Stimulated activated memory B cell treated with anti-CD40 and anti-IgM and Interleukin-4, amounts not matched to agents 10 μg/mL and 1 μg/mL and 100 μg/mL, for 72 hours (primary cell): ENCODE measurements around the gene LCN1.

Experiments
- ATAC-seq: fragments of 150-1000 bp; cut with Tn5 transposase; 2 replicates; pipeline ENCODE4 v1.10.0; 2021
- H3K27ac Mint-ChIP-seq: one replicate; pipeline ENCODE4 v1.8.0; 2022; ENCODE audit warnings: mild to moderate bottlenecking, mixed read lengths
- H3K27me3 Mint-ChIP-seq: one replicate; pipeline ENCODE4 v1.8.0; 2022; ENCODE audit warnings: mixed read lengths
- H3K36me3 Mint-ChIP-seq: one replicate; pipeline ENCODE4 v1.8.0; 2022; ENCODE audit warnings: mixed read lengths
- H3K4me1 Mint-ChIP-seq: one replicate; pipeline ENCODE4 v1.8.0; 2022; ENCODE audit warnings: mixed read lengths
- H3K4me3 Mint-ChIP-seq: one replicate; pipeline ENCODE4 v1.8.0; 2022; ENCODE audit warnings: mild to moderate bottlenecking, moderate library complexity, mixed read lengths
- H3K9me3 Mint-ChIP-seq: one replicate; pipeline ENCODE4 v1.8.0; 2022; ENCODE audit warnings: mixed read lengths

Gene LCN1

GRCh38 chr9:135499326-135500070, 21.7 kb upstream of the LCN1 start:
- Mint-ChIP-seq H3K27ac (peak overlapping the region; percentile 90), H3K4me1 (peaks cover 28% of the 10 kb centered on the region), H3K27me3 (peaks cover 14% of the 10 kb centered on the region), H3K36me3 (peaks cover 29% of the 10 kb centered on the region), H3K4me3 (peak overlapping the region; percentile 96), H3K9me3 (no peaks in the 10 kb centered on the region)
- ATAC-seq = peak; percentile 78

GRCh38 chr9:135500071-135500524, 21.1 kb upstream of the LCN1 start:
- Mint-ChIP-seq H3K27me3 (peaks cover 14% of the 10 kb centered on the region), H3K9me3 (no peaks in the 10 kb centered on the region), H3K4me3 (peak overlapping the region; percentile 96), H3K27ac (peak overlapping the region; percentile 90), H3K4me1 (peaks cover 34% of the 10 kb centered on the region), H3K36me3 (peaks cover 35% of the 10 kb centered on the region)
- ATAC-seq = peak; percentile 14

- peak within 1 kb of the TSS; percentile 90 for H3K27ac Mint-ChIP-seq
- H3K4me1 Mint-ChIP-seq = peaks cover 37% of the 10 kb centered on the region
- peaks cover 14% of the 10 kb centered on the region for H3K27me3 Mint-ChIP-seq
- H3K9me3 Mint-ChIP-seq = no peaks in the 10 kb centered on the region
- peak within 1 kb of the TSS; percentile 96 for H3K4me3 Mint-ChIP-seq
- H3K36me3 Mint-ChIP-seq = peaks cover 39% of the 10 kb centered on the region
- peak; percentile 94 for ATAC-seq
These were observed 20.5 kb upstream of the LCN1 start, which contains the start of gene MRPS2 for GRCh38 chr9:135500525-135501260. Gene MRPS2 (plus strand): TSS chr9:135500682. CDS start chr9:135500711, 29 bp downstream.

GRCh38 chr9:135501261-135502167, 19.7 kb upstream of the LCN1 start:
- Mint-ChIP-seq H3K4me3 (peak overlapping the region; percentile 96), H3K27me3 (peaks cover 14% of the 10 kb centered on the region), H3K27ac (peak overlapping the region; percentile 90), H3K9me3 (no peaks in the 10 kb centered on the region), H3K4me1 (peaks cover 37% of the 10 kb centered on the region), H3K36me3 (peaks cover 39% of the 10 kb centered on the region)
- ATAC-seq = no peak

GRCh38 chr9:135502168-135502872, 18.9 kb upstream of the LCN1 start:
- Mint-ChIP-seq H3K4me3 (peak overlapping the region; percentile 96), H3K27me3 (peaks cover 13% of the 10 kb centered on the region), H3K9me3 (no peaks in the 10 kb centered on the region), H3K36me3 (peaks cover 39% of the 10 kb centered on the region), H3K4me1 (peaks cover 37% of the 10 kb centered on the region), H3K27ac (peak overlapping the region; percentile 90)
- ATAC-seq = no peak

- no peak for ATAC-seq
- H3K27ac Mint-ChIP-seq = no peak overlapping the region
- no peaks in the 10 kb centered on the region for H3K9me3 Mint-ChIP-seq
- H3K4me3 Mint-ChIP-seq = no peak overlapping the region
- peaks cover 37% of the 10 kb centered on the region for H3K4me1 Mint-ChIP-seq
- H3K27me3 Mint-ChIP-seq = peaks cover 7% of the 10 kb centered on the region
- H3K36me3 Mint-ChIP-seq = peaks cover 39% of the 10 kb centered on the region
These were observed 18.3 kb upstream of the LCN1 start for GRCh38 chr9:135502873-135503321.

- H3K9me3 Mint-ChIP-seq = peaks cover 6% of the 10 kb centered on the region
- no peak for ATAC-seq
- H3K4me1 Mint-ChIP-seq = peaks cover 37% of the 10 kb centered on the region
- peaks cover under 1% of the 10 kb centered on the region for H3K27me3 Mint-ChIP-seq
- peaks cover 39% of the 10 kb centered on the region for H3K36me3 Mint-ChIP-seq
- H3K4me3 Mint-ChIP-seq = no peak overlapping the region
- H3K27ac Mint-ChIP-seq = no peak overlapping the region
These were observed 17.6 kb upstream of the LCN1 start for GRCh38 chr9:135503371-135504261.

- Mint-ChIP-seq H3K9me3 (peaks cover 15% of the 10 kb centered on the region), H3K4me1 (peaks cover 31% of the 10 kb centered on the region), H3K27ac (no peak overlapping the region), H3K27me3 (no peaks in the 10 kb centered on the region), H3K36me3 (peaks cover 39% of the 10 kb centered on the region), H3K4me3 (no peak overlapping the region)
- ATAC-seq = no peak
These were observed 16.7 kb upstream of the LCN1 start for GRCh38 chr9:135504262-135505243.

- H3K27me3 Mint-ChIP-seq = no peaks in the 10 kb centered on the region
- H3K36me3 Mint-ChIP-seq = peaks cover 39% of the 10 kb centered on the region
- H3K4me1 Mint-ChIP-seq = peaks cover 29% of the 10 kb centered on the region
- no peak overlapping the region for H3K4me3 Mint-ChIP-seq
- peaks cover 16% of the 10 kb centered on the region for H3K9me3 Mint-ChIP-seq
- no peak overlapping the region for H3K27ac Mint-ChIP-seq
- ATAC-seq = no peak
These were observed 15.6 kb upstream of the LCN1 start for GRCh38 chr9:135505406-135506187.

- H3K36me3 Mint-ChIP-seq = peaks cover 39% of the 10 kb centered on the region
- H3K27me3 Mint-ChIP-seq = no peaks in the 10 kb centered on the region
- ATAC-seq = no peak
- peaks cover 25% of the 10 kb centered on the region for H3K4me1 Mint-ChIP-seq
- peaks cover 16% of the 10 kb centered on the region for H3K9me3 Mint-ChIP-seq
- H3K4me3 Mint-ChIP-seq = no peak overlapping the region
- no peak overlapping the region for H3K27ac Mint-ChIP-seq
These were observed 14.7 kb upstream of the LCN1 start for GRCh38 chr9:135506327-135507103.

GRCh38 chr9:135507104-135508035, 13.9 kb upstream of the LCN1 start:
- ATAC-seq = no peak
- Mint-ChIP-seq H3K4me1 (peaks cover 16% of the 10 kb centered on the region), H3K4me3 (no peak overlapping the region), H3K9me3 (peaks cover 16% of the 10 kb centered on the region), H3K27ac (no peak overlapping the region), H3K27me3 (no peaks in the 10 kb centered on the region), H3K36me3 (peaks cover 32% of the 10 kb centered on the region)
